H1 (cell line): ENCODE data around the gene UBTD1. TPM values are rescaled to one million over a fixed set of nuclear protein-coding genes. Genes with fewer than 3 reads are reported as not detected.

Experiments
- CTCF ChIA-PET: fragments of 300-600 bp; sonication (Branson Sonifier 250); formaldehyde crosslinking; loops from one replicate; lab custom pipeline; 2021; ENCODE audit not compliant: partially characterized antibody; lab: Charles Lee
- POLR2A ChIA-PET: fragments of 300-600 bp; sonication (Branson Sonifier 250); formaldehyde crosslinking; loops from one replicate; lab custom pipeline; 2021; ENCODE audit warnings: inconsistent platforms; ENCODE audit not compliant: partially characterized antibody; lab: Charles Lee
- DNase-seq, 2 experiments: peaks; one replicate each; pipeline versions ENCODE4 v3.0.0 to v3.0.0-alpha.2; 2010 to 2022; ENCODE audit warnings: low spot score in 2 of 2, low read depth in 1 of 2, mixed read lengths in 1 of 2
- FAIRE-seq: peaks from 2 replicates; lab custom pipeline; 2011; peaks lifted over from hg19 to GRCh38; lab: Jason Lieb, UNC
- H2AFZ ChIP-seq: 2 replicates; pipeline ENCODE4 v1.8.1; 2012; ENCODE audit warnings: low read length, inconsistent platforms
- H2AK5ac ChIP-seq: 2 replicates; pipeline ENCODE4 v1.6.1; 2013; ENCODE audit warnings: low read depth, low read length
- H2BK120ac ChIP-seq: replicated peaks from 2 replicates; pipeline ENCODE3; 2013; ENCODE audit warnings: low read depth, low read length, inconsistent platforms
- H2BK12ac ChIP-seq: 2 replicates; pipeline ENCODE4 v1.6.1; 2013; ENCODE audit warnings: low read depth, low read length
- H2BK15ac ChIP-seq: 2 replicates; pipeline ENCODE4 v1.6.1; 2013; ENCODE audit warnings: low read length
- H2BK20ac ChIP-seq: 2 replicates; pipeline ENCODE4 v1.6.1; 2013; ENCODE audit warnings: low read length
- H2BK5ac ChIP-seq: 2 replicates; pipeline ENCODE4 v1.6.1; 2013; ENCODE audit warnings: low read depth, low read length
- H3K14ac ChIP-seq: 2 replicates; pipeline ENCODE4 v1.6.1; 2013; ENCODE audit warnings: inconsistent platforms; ENCODE audit not compliant: insufficient read length
- H3K18ac ChIP-seq: 2 replicates; pipeline ENCODE4 v1.6.1; 2013; ENCODE audit warnings: low read length; ENCODE audit errors: extremely low read depth
- H3K23ac ChIP-seq: 2 replicates; pipeline ENCODE4 v1.6.1; 2013; ENCODE audit warnings: inconsistent platforms; ENCODE audit not compliant: insufficient read length
- H3K23me2 ChIP-seq: 2 replicates; pipeline ENCODE4 v1.6.1; 2013; ENCODE audit warnings: low read depth, low read length
- H3K27ac ChIP-seq: 2 replicates; pipeline ENCODE4 v1.6.1; 2011; ENCODE audit warnings: low read depth, low read length, inconsistent platforms
- H3K27me3 ChIP-seq, 4 experiments: replicated peaks in 1 of 4; 1 replicate in 1 of 4; 2 replicates in 3 of 4; pipeline versions ENCODE4 v1.6.1 to v1.8.1; 2011 to 2013; ENCODE audit warnings: low read length in 3 of 4, mild to moderate bottlenecking in 3 of 4, inconsistent platforms in 2 of 4, mixed read lengths in 2 of 4, moderate library complexity in 1 of 4; ENCODE audit not compliant: control insufficient read depth in 3 of 4, insufficient read depth in 3 of 4; ENCODE audit errors: extremely low read depth in 1 of 4
- H3K36me3 ChIP-seq, 4 experiments: 2 replicates each; pipeline versions ENCODE4 v1.6.1 to v1.8.1; 2011 to 2013; ENCODE audit warnings: mild to moderate bottlenecking in 4 of 4, low read length in 3 of 4, moderate library complexity in 2 of 4, control low read depth in 1 of 4, inconsistent platforms in 1 of 4; ENCODE audit not compliant: insufficient read depth in 4 of 4, control insufficient read depth in 2 of 4
- H3K4ac ChIP-seq: replicated peaks from 2 replicates; pipeline ENCODE3; 2013; ENCODE audit warnings: low read length, low read depth, mixed read lengths, inconsistent platforms; ENCODE audit not compliant: insufficient read length
- H3K4me1 ChIP-seq, 4 experiments: replicated peaks in 1 of 4; 1 replicate in 1 of 4; 2 replicates in 3 of 4; pipeline versions ENCODE4 v1.6.1 to v1.8.1; 2011 to 2013; ENCODE audit warnings: low read length in 3 of 4, inconsistent platforms in 2 of 4, mixed read lengths in 1 of 4; ENCODE audit not compliant: insufficient read depth in 4 of 4, control insufficient read depth in 3 of 4
- H3K4me2 ChIP-seq, 2 experiments: 2 replicates each; pipeline versions ENCODE4 v1.6.1 to v1.8.1; 2011 to 2013; ENCODE audit warnings: low read depth in 2 of 2, low read length in 2 of 2, control low read depth in 1 of 2, inconsistent platforms in 1 of 2, mild to moderate bottlenecking in 1 of 2; ENCODE audit not compliant: insufficient read depth in 1 of 2
- H3K4me3 ChIP-seq, 4 experiments: fragments of 200-600, 300-600 bp in 1 of 4; sonication (generic), shearing (Covaris generic), sonication (Bioruptor Twin) in 1 of 4; 2 replicates each; pipeline versions ENCODE4 v1.5.1 to v1.8.1; 2011 to 2016; ENCODE audit warnings: low read length in 4 of 4, low read depth in 3 of 4, control low read depth in 2 of 4, inconsistent platforms in 2 of 4, mild to moderate bottlenecking in 2 of 4, mixed read lengths in 1 of 4, moderate library complexity in 1 of 4; ENCODE audit not compliant: insufficient read depth in 2 of 4; ENCODE audit errors: extremely low read depth in 1 of 4
- H3K56ac ChIP-seq: replicated peaks from 2 replicates; pipeline ENCODE3; 2013; ENCODE audit warnings: low read depth, mild to moderate bottlenecking, mixed read lengths, low read length, inconsistent platforms; ENCODE audit not compliant: insufficient read length
- H3K79me1 ChIP-seq: 2 replicates; pipeline ENCODE4 v1.6.1; 2013; ENCODE audit warnings: low read depth, low read length, control low read depth
- H3K79me2 ChIP-seq, 2 experiments: 2 replicates each; pipeline versions ENCODE4 v1.6.1 to v1.8.1; 2012 to 2013; ENCODE audit warnings: low read length in 2 of 2, mild to moderate bottlenecking in 2 of 2, inconsistent platforms in 1 of 2; ENCODE audit not compliant: insufficient read depth in 2 of 2, control insufficient read depth in 1 of 2
- H3K9ac ChIP-seq, 4 experiments: replicated peaks in 1 of 4; 1 replicate in 1 of 4; 2 replicates in 3 of 4; pipeline versions ENCODE4 v1.6.1 to v1.8.1; 2011 to 2013; ENCODE audit warnings: low read depth in 3 of 4, low read length in 3 of 4, control low read depth in 2 of 4, mild to moderate bottlenecking in 2 of 4, moderate library complexity in 2 of 4, inconsistent platforms in 1 of 4; ENCODE audit errors: extremely low read depth in 1 of 4
- H3K9me3 ChIP-seq, 2 experiments: 2 replicates each; pipeline versions ENCODE4 v1.6.1 to v1.8.1; 2012 to 2013; ENCODE audit warnings: mild to moderate bottlenecking in 2 of 2, moderate library complexity in 2 of 2, control low read depth in 1 of 2, inconsistent platforms in 1 of 2, low read depth in 1 of 2, low read length in 1 of 2, mixed read lengths in 1 of 2; ENCODE audit not compliant: insufficient read depth in 2 of 2
- H4K20me1 ChIP-seq, 2 experiments: replicated peaks in 1 of 2; 2 replicates each; pipeline versions ENCODE3 to v1.8.1; 2011 to 2013; ENCODE audit warnings: inconsistent platforms in 2 of 2, low read length in 2 of 2, mild to moderate bottlenecking in 1 of 2; ENCODE audit not compliant: insufficient read depth in 2 of 2, control insufficient read depth in 1 of 2
- H4K5ac ChIP-seq: 2 replicates; pipeline ENCODE4 v1.6.1; 2013; ENCODE audit warnings: low read length, low read depth, mixed read lengths, inconsistent platforms; ENCODE audit not compliant: insufficient read length
- H4K8ac ChIP-seq: 2 replicates; pipeline ENCODE4 v1.8.0; 2013; ENCODE audit warnings: mild to moderate bottlenecking, moderate library complexity, low read length, inconsistent platforms; ENCODE audit not compliant: insufficient read depth; ENCODE audit errors: extremely low read depth
- H4K91ac ChIP-seq: replicated peaks from 2 replicates; pipeline ENCODE3; 2013; ENCODE audit warnings: low read length, mixed read lengths, inconsistent platforms; ENCODE audit not compliant: insufficient read length
- EGR1 ChIP-seq: IDR thresholded peaks from 2 replicates; pipeline ENCODE4 v1.6.1; 2011; ENCODE audit warnings: low read depth, low read length, borderline replicate concordance
- GTF2F1 ChIP-seq: IDR thresholded peaks from 2 replicates; pipeline ENCODE4 v1.6.1; 2012; ENCODE audit warnings: low read depth, low read length, improper control_type of control experiment, borderline replicate concordance
- HDAC6 ChIP-seq: IDR thresholded peaks from one replicate; pipeline ENCODE4 v1.7.1; 2012; ENCODE audit warnings: low read depth, mild to moderate bottlenecking, inconsistent platforms, low read length, moderate library complexity
- KDM4A ChIP-seq: IDR thresholded peaks from one replicate; pipeline ENCODE4 v1.7.1; 2012; ENCODE audit warnings: low read depth, mild to moderate bottlenecking, moderate library complexity, low read length, inconsistent platforms; ENCODE audit not compliant: severe bottlenecking
- KDM5A ChIP-seq: fragments of 200-600 bp; IDR thresholded peaks from 2 replicates; pipeline ENCODE4 v1.7.1; 2012; ENCODE audit warnings: mild to moderate bottlenecking, low read length, inconsistent platforms, mixed read lengths
- POLR2A ChIP-seq, 2 experiments: IDR thresholded peaks; 1 replicate in 1 of 2; 2 replicates in 1 of 2; pipeline ENCODE4 v1.6.1; 2011; ENCODE audit warnings: low read depth in 2 of 2, low read length in 2 of 2, mild to moderate bottlenecking in 2 of 2; ENCODE audit errors: control extremely low read depth in 1 of 2
- RFX5 ChIP-seq: IDR thresholded peaks from 2 replicates; pipeline ENCODE4 v1.6.1; 2011; ENCODE audit warnings: low read depth, low read length, improper control_type of control experiment, borderline replicate concordance
- SAP30 ChIP-seq: fragments of 300-600 bp; sonication (generic); IDR thresholded peaks from 2 replicates; pipeline ENCODE4 v1.7.1; 2012; ENCODE audit warnings: low read length, moderate library complexity, mild to moderate bottlenecking, inconsistent platforms; ENCODE audit not compliant: insufficient read depth, insufficient replicate concordance
- SP2 ChIP-seq: IDR thresholded peaks from 2 replicates; pipeline ENCODE4 v1.6.1; 2012; ENCODE audit warnings: mild to moderate bottlenecking, low read length, inconsistent platforms
- SUZ12 ChIP-seq: fragments of 200-600 bp; sonication (generic); IDR thresholded peaks from 2 replicates; pipeline ENCODE4 v1.6.1; 2012; ENCODE audit warnings: mild to moderate bottlenecking, inconsistent platforms, low read length, moderate library complexity, mixed read lengths
- TAF1 ChIP-seq: IDR thresholded peaks from 2 replicates; pipeline ENCODE4 v1.6.1; 2011; ENCODE audit warnings: mild to moderate bottlenecking, low read depth, low read length
- TEAD4 ChIP-seq: IDR thresholded peaks from 2 replicates; pipeline ENCODE4 v1.6.1; 2012; ENCODE audit warnings: low read depth, low read length, inconsistent platforms, mixed read lengths
- YY1 ChIP-seq: IDR thresholded peaks from 2 replicates; pipeline ENCODE4 v1.6.1; 2011; ENCODE audit warnings: low read depth, mild to moderate bottlenecking, low read length
- WGBS, 2 experiments: shearing (Covaris generic) in 1 of 2; methylation state at CpG; one replicate each; pipeline versions ENCODE4 v1.1.6 to v1.1.7; 2013 to 2015; ENCODE audit warnings: low lambda C conversion rate in 2 of 2, mixed read lengths in 2 of 2, inconsistent platforms in 1 of 2, low coverage in 1 of 2, missing lambda C conversion rate in 1 of 2; ENCODE audit not compliant: insufficient replicate concordance in 2 of 2, insufficient coverage in 1 of 2, insufficient read length in 1 of 2; ENCODE audit errors: extremely low coverage in 1 of 2, missing lambda C conversion rate in 1 of 2; 5-methylcytosine and 5-hydroxymethylcytosine counted together
- polyA plus RNA-seq, 7 experiments: library from polyadenylated mRNA; depleted of rRNA in 3 of 7; stranded (reverse) in 5 of 7; unstranded in 2 of 7; fragments of >200 nt in 5 of 7; fragments of 200-250 nt in 2 of 7; gene quantifications; 1 replicate in 5 of 7; 2 replicates in 1 of 7; 4 replicates in 1 of 7; pipeline versions ENCODE4 v1.2.1 to v1.2.3, GENCODE V29; 2011 to 2013; ENCODE audit warnings: missing spikeins in 2 of 7, mixed read lengths in 2 of 7
- total RNA-seq: library from RNA; stranded (reverse); fragmentation: NEBNext Ultra II Directional; extraction: Animal tissue kit (Norgen Biotek cat#: 25700); gene quantifications from 2 replicates; pipeline ENCODE4 v1.2.1, GENCODE V29; 2021

The UBTD1 gene
- total and polyA plus RNA-seq, 2 of the 8 experiments (the other 6 are each of a cell fraction or from before 2014, with no cell fraction given): 22.3 to 36.2 TPM

DNA sequence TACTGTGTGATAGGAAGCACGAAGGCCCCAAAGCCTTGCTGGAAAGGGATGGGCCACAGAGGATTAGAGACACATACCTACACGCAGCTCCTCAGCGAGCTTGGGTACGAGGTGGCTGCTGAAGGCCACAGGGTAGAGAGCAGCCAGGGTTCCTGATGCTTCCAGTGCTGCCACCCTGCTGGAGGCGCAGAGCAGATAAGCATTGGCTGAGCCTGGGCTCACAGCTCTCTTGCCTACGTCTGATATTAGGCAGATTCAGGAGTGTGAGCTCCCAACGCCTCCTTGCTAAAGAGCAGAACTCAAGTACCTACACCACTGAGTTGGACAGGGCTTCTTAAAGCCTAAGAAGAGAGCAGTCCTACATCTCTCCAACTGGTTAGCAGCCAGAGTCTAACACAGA lies 32.7 kb upstream of the UBTD1 start:
- no peaks in the 10 kb centered on the region for H3K79me1 ChIP-seq
- no peak overlapping the region for H2BK120ac ChIP-seq
- peaks cover 3 to 4% of the 10 kb centered on the region in 2 experiments for H4K20me1 ChIP-seq
- H4K8ac ChIP-seq: no peak overlapping the region
- FAIRE-seq: no peak
- no peak overlapping the region for H4K91ac ChIP-seq
- H3K79me2 ChIP-seq: no peaks in the 10 kb centered on the region
- POLR2A ChIA-PET: interaction anchor here (0.8 to 12.5 kb wide), 6 partner anchors 10 to 67 kb away, joined by 3 to 105 read pairs (median 8); no protein-coding TSS in a partner anchor
- 89% methylated on average over 7 of the region's 7 CpGs; no CpG with 5 or more reads in 1 of the 2 experiments for WGBS, 2 experiments
- H3K23me2 ChIP-seq: no peaks in the 10 kb centered on the region
- H3K56ac ChIP-seq: no peak overlapping the region
- no peak overlapping the region for H2BK5ac ChIP-seq
- TF ChIP-seq YY1 (no peak), HDAC6 (no peak), GTF2F1 (no peak), EGR1 (no peak), SUZ12 (no peak), TEAD4 (no peak), SP2 (no peak), SAP30 (no peak), POLR2A (IDR thresholded peaks at IDR 0.05; ENCODE audit: control extremely low read depth in 1 of 2, low read depth in 2 of 2, low read length in 2 of 2) (no peak), KDM5A (no peak), TAF1 (no peak), KDM4A (no peak), RFX5 (no peak)
- TF ChIP-seq, all 59 proteins: peak for 0
- H3K27me3 ChIP-seq: no peaks in the 10 kb centered on the region
- H2BK20ac ChIP-seq: no peak overlapping the region
- no peaks in the 10 kb centered on the region for H3K4me1 ChIP-seq
- H3K27ac ChIP-seq: no peak overlapping the region
- H3K9ac ChIP-seq: no peak overlapping the region
- no peak overlapping the region for H2AFZ ChIP-seq
- no peak overlapping the region for H3K18ac ChIP-seq
- H2BK15ac ChIP-seq: no peak overlapping the region
- no peak overlapping the region for H3K23ac ChIP-seq
- CTCF ChIA-PET: interaction anchor here (0.7 to 5.5 kb wide), 17 partner anchors 8 to 148 kb away, joined by 3 to 65 read pairs (median 5); partner anchors contain the start of gene ANKRD2
- H3K9me3 ChIP-seq: no peaks in the 10 kb centered on the region
- H3K4me3 ChIP-seq: no peak overlapping the region
- DNase-seq: no peak
- no peak overlapping the region for H4K5ac ChIP-seq
- H3K4ac ChIP-seq: no peak overlapping the region
- no peak overlapping the region for H3K4me2 ChIP-seq
- peaks cover 36 to 88% (median 74%) of the 10 kb centered on the region in 4 experiments for H3K36me3 ChIP-seq
- no peak overlapping the region for H2AK5ac ChIP-seq
- H3K14ac ChIP-seq: no peak overlapping the region
- H2BK12ac ChIP-seq: no peak overlapping the region
